ENCODE measurements around the gene CMTM4.
"Not testable (repeated sequence)": the region's sequence is repeated elsewhere in the genome, so short reads cannot be mapped to it uniquely, and the experiment has no call there.

Gene CMTM4

DNA sequence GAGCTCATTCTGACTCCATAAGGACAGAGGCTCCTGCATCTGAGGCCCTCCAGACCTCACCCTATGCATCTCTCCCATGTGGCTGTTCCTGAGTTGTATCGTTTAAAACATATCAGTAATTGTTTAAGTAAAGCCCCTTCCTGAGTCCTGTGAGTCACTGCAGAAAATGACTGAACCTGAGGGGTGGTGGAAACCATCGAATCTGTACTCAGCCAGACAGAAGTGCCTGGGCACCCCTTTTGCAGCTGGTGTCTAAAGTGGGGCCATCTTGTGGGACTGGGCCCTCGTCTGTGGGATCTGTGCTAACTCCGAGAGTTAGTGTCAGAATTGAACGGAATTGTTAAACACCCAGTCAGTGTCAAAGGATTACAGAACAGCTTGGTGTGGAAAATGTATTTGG, 66.7 kb downstream of the CMTM4 start:
- TF ChIP-seq, protein P1, sequence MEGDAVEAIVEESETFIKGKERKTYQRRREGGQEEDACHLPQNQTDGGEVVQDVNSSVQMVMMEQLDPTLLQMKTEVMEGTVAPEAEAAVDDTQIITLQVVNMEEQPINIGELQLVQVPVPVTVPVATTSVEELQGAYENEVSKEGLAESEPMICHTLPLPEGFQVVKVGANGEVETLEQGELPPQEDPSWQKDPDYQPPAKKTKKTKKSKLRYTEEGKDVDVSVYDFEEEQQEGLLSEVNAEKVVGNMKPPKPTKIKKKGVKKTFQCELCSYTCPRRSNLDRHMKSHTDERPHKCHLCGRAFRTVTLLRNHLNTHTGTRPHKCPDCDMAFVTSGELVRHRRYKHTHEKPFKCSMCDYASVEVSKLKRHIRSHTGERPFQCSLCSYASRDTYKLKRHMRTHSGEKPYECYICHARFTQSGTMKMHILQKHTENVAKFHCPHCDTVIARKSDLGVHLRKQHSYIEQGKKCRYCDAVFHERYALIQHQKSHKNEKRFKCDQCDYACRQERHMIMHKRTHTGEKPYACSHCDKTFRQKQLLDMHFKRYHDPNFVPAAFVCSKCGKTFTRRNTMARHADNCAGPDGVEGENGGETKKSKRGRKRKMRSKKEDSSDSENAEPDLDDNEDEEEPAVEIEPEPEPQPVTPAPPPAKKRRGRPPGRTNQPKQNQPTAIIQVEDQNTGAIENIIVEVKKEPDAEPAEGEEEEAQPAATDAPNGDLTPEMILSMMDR (conservative IDR thresholded peaks at IDR 0.05; ENCODE audit: low read length), result no peak

DNA sequence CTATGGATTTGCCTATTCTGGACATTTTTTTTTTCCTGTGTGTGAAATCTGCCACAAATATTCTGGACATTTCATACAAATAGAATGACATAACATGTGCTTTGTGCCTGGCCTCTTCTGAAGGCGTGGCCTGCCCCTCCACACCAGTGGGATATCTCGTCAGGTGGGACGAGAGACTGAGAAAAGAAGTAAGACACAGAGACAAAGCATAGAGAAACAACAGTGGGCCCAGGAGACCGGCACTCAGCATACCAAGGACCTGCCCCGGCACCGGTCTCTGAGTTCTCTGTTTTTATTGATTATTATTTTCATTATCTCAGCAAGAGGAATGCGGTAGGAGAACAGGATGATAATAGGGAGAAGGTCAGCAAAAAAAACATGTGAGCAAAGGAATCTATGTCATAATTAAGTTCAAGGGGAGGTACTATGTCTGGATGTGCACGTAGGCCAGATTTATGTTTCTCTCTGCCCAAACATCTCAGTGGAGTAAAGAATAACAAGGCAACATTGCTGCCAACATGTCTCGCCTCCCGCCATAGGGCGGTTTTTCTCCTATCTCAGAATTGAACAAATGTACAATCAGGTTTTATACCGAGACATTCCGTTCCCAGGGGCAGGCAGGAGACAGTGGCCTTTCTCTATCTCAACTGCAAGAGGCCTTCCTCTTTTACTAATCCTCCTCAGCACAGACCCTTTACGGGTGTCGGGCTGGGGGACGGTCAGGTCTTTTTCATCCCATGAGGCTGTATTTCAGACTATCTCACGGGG, 68.7 kb downstream of the CMTM4 start:
- H3K4me2 ChIP-seq (ENCODE audit: low read depth, low read length, poor library complexity, severe bottlenecking); H4K20me1 ChIP-seq (ENCODE audit: insufficient read depth, low read length, poor library complexity, severe bottlenecking); H3K4me3 ChIP-seq (ENCODE audit: low read length, poor library complexity, severe bottlenecking); H3K9ac ChIP-seq (ENCODE audit: low read depth, low read length, poor library complexity, severe bottlenecking); H3K79me2 ChIP-seq (ENCODE audit: insufficient read depth, low read length); H3K27me3 ChIP-seq (ENCODE audit: insufficient read depth, low read length, poor library complexity, severe bottlenecking); H3K9me2 ChIP-seq (replicated peaks; ENCODE audit: low read depth, low read length); H3K9me3 ChIP-seq (ENCODE audit: insufficient read depth, low read depth, low read length); H3K4me1 ChIP-seq (ENCODE audit: insufficient read depth, low read length, poor library complexity, severe bottlenecking); H3F3A ChIP-seq (ENCODE audit: low read depth); H3K36me3 ChIP-seq (ENCODE audit: insufficient read depth, low read length); H2AFZ ChIP-seq (ENCODE audit: low read length): not testable (repeated sequence)

More for the DNA sequence above, 66.7 kb downstream of the CMTM4 start:
- Histone ChIP-seq H3K4me1 (ENCODE audit: insufficient read depth, low read length, poor library complexity, severe bottlenecking) (no peaks in the 10 kb centered on the region), H3K9me3 (ENCODE audit: insufficient read depth, low read depth, low read length) (no peaks in the 10 kb centered on the region), H3K9ac (ENCODE audit: low read depth, low read length, poor library complexity, severe bottlenecking) (no peak overlapping the region), H2AFZ (ENCODE audit: low read length) (no peak overlapping the region), H3K36me3 (ENCODE audit: insufficient read depth, low read length) (no peaks in the 10 kb centered on the region), H3K4me2 (ENCODE audit: low read depth, low read length, poor library complexity, severe bottlenecking) (no peak overlapping the region), H3K4me3 (ENCODE audit: low read length, poor library complexity, severe bottlenecking) (no peak overlapping the region), H3K79me2 (ENCODE audit: insufficient read depth, low read length) (no peaks in the 10 kb centered on the region), H3K27me3 (ENCODE audit: insufficient read depth, low read length, poor library complexity, severe bottlenecking) (no peaks in the 10 kb centered on the region), H4K20me1 (ENCODE audit: insufficient read depth, low read length, poor library complexity, severe bottlenecking) (no peaks in the 10 kb centered on the region), H3F3A (ENCODE audit: low read depth) (no peaks in the 10 kb centered on the region), H3K9me2 (replicated peaks; ENCODE audit: low read depth, low read length) (no peaks in the 10 kb centered on the region)

DNA sequence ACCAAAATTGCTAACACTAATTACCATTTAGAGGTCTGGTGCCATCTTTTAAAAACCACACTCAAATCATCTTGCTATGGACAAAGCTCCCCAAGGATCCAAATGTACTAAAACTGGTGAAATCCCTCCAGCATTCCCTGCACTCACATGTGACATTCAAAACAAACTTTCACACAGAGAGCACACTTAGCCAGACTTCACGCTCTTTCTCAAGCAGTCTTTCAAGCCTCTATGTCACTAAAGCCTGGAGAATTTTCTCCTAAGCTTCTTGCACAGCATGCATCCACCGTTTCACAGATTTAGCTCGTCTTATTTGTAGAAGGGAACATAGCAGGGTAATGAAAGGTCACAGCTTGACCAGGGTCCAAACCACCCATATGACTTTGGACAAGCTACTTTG, 72.8 kb downstream of the CMTM4 start:
- Histone ChIP-seq H3F3A (ENCODE audit: low read depth) (no peaks in the 10 kb centered on the region), H3K4me3 (ENCODE audit: low read length, poor library complexity, severe bottlenecking) (no peak overlapping the region), H3K27me3 (ENCODE audit: insufficient read depth, low read length, poor library complexity, severe bottlenecking) (no peaks in the 10 kb centered on the region), H2AFZ (ENCODE audit: low read length) (no peak overlapping the region), H3K79me2 (ENCODE audit: insufficient read depth, low read length) (no peaks in the 10 kb centered on the region), H3K9me2 (replicated peaks; ENCODE audit: low read depth, low read length) (no peaks in the 10 kb centered on the region), H3K9ac (ENCODE audit: low read depth, low read length, poor library complexity, severe bottlenecking) (no peak overlapping the region), H3K4me2 (ENCODE audit: low read depth, low read length, poor library complexity, severe bottlenecking) (no peak overlapping the region), H3K4me1 (ENCODE audit: insufficient read depth, low read length, poor library complexity, severe bottlenecking) (no peaks in the 10 kb centered on the region), H3K9me3 (ENCODE audit: insufficient read depth, low read depth, low read length) (no peaks in the 10 kb centered on the region), H3K36me3 (ENCODE audit: insufficient read depth, low read length) (no peaks in the 10 kb centered on the region), H4K20me1 (ENCODE audit: insufficient read depth, low read length, poor library complexity, severe bottlenecking) (no peaks in the 10 kb centered on the region)
- TF ChIP-seq EZH2phosphoT487 (IDR thresholded peaks at IDR 0.05; ENCODE audit: borderline replicate concordance), result no peak
- TF ChIP-seq, protein P1 (conservative IDR thresholded peaks at IDR 0.05; ENCODE audit: low read length), result no peak

DNA sequence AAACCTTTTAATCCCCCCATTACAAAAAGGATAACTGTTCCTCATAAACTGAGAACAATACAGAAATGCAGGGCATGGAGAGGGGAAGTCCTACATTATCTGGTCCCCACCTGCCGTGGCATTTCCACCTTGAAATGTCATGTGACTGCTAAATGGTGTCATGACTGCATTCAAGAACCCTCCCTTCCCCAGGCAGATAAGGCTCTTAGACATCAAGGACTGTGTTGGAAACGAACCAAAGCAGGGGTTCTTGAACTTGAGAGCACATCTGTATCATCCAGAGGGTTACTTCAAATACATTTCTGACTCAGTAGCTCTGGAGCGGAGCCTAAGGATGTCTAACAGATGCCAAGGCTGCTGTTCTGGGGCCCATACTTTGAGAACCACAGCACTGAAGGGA, 73.7 kb downstream of the CMTM4 start:
- Histone ChIP-seq H3K9ac (ENCODE audit: low read depth, low read length, poor library complexity, severe bottlenecking) (no peak overlapping the region), H3K36me3 (ENCODE audit: insufficient read depth, low read length) (no peaks in the 10 kb centered on the region), H3K27me3 (ENCODE audit: insufficient read depth, low read length, poor library complexity, severe bottlenecking) (no peaks in the 10 kb centered on the region), H3K4me2 (ENCODE audit: low read depth, low read length, poor library complexity, severe bottlenecking) (no peak overlapping the region), H3K9me3 (ENCODE audit: insufficient read depth, low read depth, low read length) (no peaks in the 10 kb centered on the region), H3F3A (ENCODE audit: low read depth) (no peaks in the 10 kb centered on the region), H3K79me2 (ENCODE audit: insufficient read depth, low read length) (no peaks in the 10 kb centered on the region), H3K4me3 (ENCODE audit: low read length, poor library complexity, severe bottlenecking) (no peak overlapping the region), H4K20me1 (ENCODE audit: insufficient read depth, low read length, poor library complexity, severe bottlenecking) (no peaks in the 10 kb centered on the region), H3K9me2 (replicated peaks; ENCODE audit: low read depth, low read length) (no peaks in the 10 kb centered on the region), H3K4me1 (ENCODE audit: insufficient read depth, low read length, poor library complexity, severe bottlenecking) (peaks cover 1% of the 10 kb centered on the region), H2AFZ (ENCODE audit: low read length) (no peak overlapping the region)
- TF ChIP-seq EZH2phosphoT487 (IDR thresholded peaks at IDR 0.05; ENCODE audit: borderline replicate concordance), result no peak
- TF ChIP-seq, protein P1 (conservative IDR thresholded peaks at IDR 0.05; ENCODE audit: low read length), result no peak
